GM12892 (cell line): ENCODE measurements around the gene RIF1.

Source experiments
- POLR2A ChIP-seq: IDR thresholded peaks from 2 replicates; pipeline ENCODE4 v1.6.1; 2011; ENCODE audit warnings: low read depth, low read length, control low read depth
- POLR2AphosphoS5 ChIP-seq: IDR thresholded peaks from 2 replicates; pipeline ENCODE4 v1.6.1; 2011; ENCODE audit warnings: low read depth, low read length, control low read depth
- TAF1 ChIP-seq: IDR thresholded peaks from 2 replicates; pipeline ENCODE4 v1.6.1; 2011; ENCODE audit warnings: low read depth, mild to moderate bottlenecking, control low read depth, low read length, borderline replicate concordance

DNA sequence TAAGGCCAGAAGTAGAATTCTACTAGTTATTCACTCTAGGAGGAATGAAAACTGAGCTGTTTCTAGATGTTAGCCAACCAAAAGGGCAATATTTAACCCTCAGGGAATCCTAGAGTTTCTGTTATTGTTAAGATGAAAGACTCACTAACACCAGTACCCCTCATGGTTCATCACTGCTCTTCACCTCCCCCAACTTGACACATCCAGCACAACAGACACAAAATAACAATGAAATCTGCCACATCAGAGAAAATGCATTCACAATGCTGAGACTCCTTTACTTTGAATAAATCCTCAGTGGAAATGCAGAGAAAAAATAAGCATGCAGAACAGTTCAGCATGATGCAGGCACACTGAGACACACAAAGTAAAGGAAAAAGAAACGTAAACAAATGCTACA is 111.3 kb downstream of the RIF1 start:
- TF ChIP-seq TAF1, result no peak
- TF ChIP-seq POLR2AphosphoS5, result no peak
- TF ChIP-seq POLR2A, result no peak
